GM23338 (cell line): ENCODE measurements around the gene RBM43. TPM values are rescaled to one million over a fixed set of nuclear protein-coding genes. Genes with fewer than 3 reads are reported as not detected.

ENCODE experiments used
- ATAC-seq: fragments of 200-7000 bp; cut with Tn5 transposase; 3 replicates; pipeline ENCODE4 v1.9.1; 2020
- DNase-seq: peaks from one replicate; pipeline ENCODE4 v3.0.0-alpha.2; 2015; ENCODE audit warnings: low spot score
- H2AFZ ChIP-seq: fragments of 200-600 bp; sonication (generic); 2 replicates; pipeline ENCODE4 v1.8.0; 2016; ENCODE audit warnings: antibody characterized with exemption, mild to moderate bottlenecking, moderate library complexity
- H3F3A ChIP-seq: fragments of 200-600 bp; sonication (generic); replicated peaks from 2 replicates; pipeline ENCODE4 v1.8.0; 2017; ENCODE audit warnings: antibody characterized with exemption, mixed run types, low read depth
- H3K27ac ChIP-seq: fragments of 200-600 bp; sonication (generic); 2 replicates; pipeline ENCODE4 v1.6.1; 2016; ENCODE audit warnings: low read depth
- H3K27me3 ChIP-seq: fragments of 200-600 bp; sonication (generic); 2 replicates; pipeline ENCODE4 v1.8.0; 2016; ENCODE audit warnings: mild to moderate bottlenecking, mixed run types, moderate library complexity; ENCODE audit not compliant: insufficient read depth
- H3K36me3 ChIP-seq: fragments of 200-600 bp; sonication (generic); 2 replicates; pipeline ENCODE4 v1.8.0; 2016; ENCODE audit warnings: mild to moderate bottlenecking; ENCODE audit not compliant: insufficient read depth
- H3K4me1 ChIP-seq: fragments of 200-600 bp; sonication (generic); 2 replicates; pipeline ENCODE4 v1.8.0; 2016; ENCODE audit warnings: mild to moderate bottlenecking, moderate library complexity; ENCODE audit not compliant: insufficient read depth
- H3K4me2 ChIP-seq: fragments of 200-600 bp; sonication (generic); 2 replicates; pipeline ENCODE4 v1.7.1; 2017; ENCODE audit warnings: mixed run types
- H3K4me3 ChIP-seq: fragments of 200-600 bp; sonication (generic); 2 replicates; pipeline ENCODE4 v1.6.1; 2016; ENCODE audit warnings: mixed run types
- H3K79me2 ChIP-seq: fragments of 200-600 bp; sonication (generic); replicated peaks from 2 replicates; pipeline ENCODE4 v1.8.0; 2017; ENCODE audit warnings: mild to moderate bottlenecking; ENCODE audit not compliant: insufficient read depth
- H3K9me2 ChIP-seq: fragments of 200-600 bp; sonication (generic); 2 replicates; pipeline ENCODE4 v1.8.0; 2017; ENCODE audit not compliant: insufficient read depth
- H4K20me1 ChIP-seq: fragments of 200-600 bp; sonication (generic); replicated peaks from 2 replicates; pipeline ENCODE4 v1.8.0; 2017; ENCODE audit warnings: mild to moderate bottlenecking; ENCODE audit not compliant: insufficient read depth
- H3K27ac Mint-ChIP-seq: 2 replicates; pipeline ENCODE4 v1.8.0; 2020; ENCODE audit warnings: inconsistent platforms, mild to moderate bottlenecking, moderate library complexity, mixed read lengths
- H3K27me3 Mint-ChIP-seq: 3 replicates; pipeline ENCODE4 v1.8.0; 2022; ENCODE audit warnings: low read depth, mild to moderate bottlenecking, moderate library complexity, mixed read lengths, inconsistent platforms; ENCODE audit not compliant: insufficient read depth, poor library complexity
- H3K36me3 Mint-ChIP-seq: 3 replicates; pipeline ENCODE4 v1.8.0; 2021; ENCODE audit warnings: low read depth, mild to moderate bottlenecking, inconsistent platforms, moderate library complexity, mixed read lengths
- H3K4me1 Mint-ChIP-seq: 3 replicates; pipeline ENCODE4 v1.8.0; 2020; ENCODE audit warnings: mild to moderate bottlenecking, inconsistent platforms, mixed read lengths
- H3K4me3 Mint-ChIP-seq: 3 replicates; pipeline ENCODE4 v1.8.0; 2021; ENCODE audit warnings: moderate library complexity, mild to moderate bottlenecking, inconsistent platforms, mixed read lengths
- H3K9me3 Mint-ChIP-seq: 3 replicates; pipeline ENCODE4 v1.8.0; 2020; ENCODE audit warnings: moderate library complexity, mild to moderate bottlenecking, inconsistent platforms, mixed read lengths
- CREB1 ChIP-seq: fragments of 250-450 bp; sonication (Bioruptor Pico); IDR thresholded peaks from 2 replicates; pipeline ENCODE4 v1.5.0; 2020; ENCODE audit warnings: low read depth, mild to moderate bottlenecking, moderate library complexity
- CTCF ChIP-seq, 2 experiments: fragments of 200-600 bp in 1 of 2; sonication (generic) in 1 of 2; conservative IDR thresholded peaks; 2 replicates each; pipeline versions ENCODE4 v1.5.1 to v1.6.1; 2016 to 2017; ENCODE audit warnings: antibody characterized with exemption in 2 of 2, low read depth in 2 of 2, mild to moderate bottlenecking in 2 of 2, moderate library complexity in 1 of 2
- ETS1 ChIP-seq: IDR thresholded peaks from 2 replicates; pipeline ENCODE4 v1.6.1; 2016; ENCODE audit warnings: antibody characterized with exemption
- EZH2 ChIP-seq: fragments of 200-600 bp; sonication (generic); IDR thresholded peaks from one replicate; pipeline ENCODE4 v1.8.0; 2017; ENCODE audit warnings: antibody characterized with exemption, mild to moderate bottlenecking, low read depth; ENCODE audit not compliant: unreplicated experiment
- POLR2AphosphoS5 ChIP-seq: IDR thresholded peaks from 2 replicates; pipeline ENCODE4 v1.6.1; 2016; ENCODE audit warnings: antibody characterized with exemption, low read depth
- STAT1 ChIP-seq: IDR thresholded peaks from one replicate; pipeline ENCODE4 v1.6.1; 2016; ENCODE audit warnings: antibody characterized with exemption; ENCODE audit not compliant: unreplicated experiment
- ZNF331 ChIP-seq: fragments of 250-450 bp; sonication (Bioruptor Pico); IDR thresholded peaks from 2 replicates; pipeline ENCODE4 v1.5.0; 2020; ENCODE audit warnings: low read depth, mild to moderate bottlenecking, moderate library complexity
- ZNF462 ChIP-seq: fragments of 250-450 bp; sonication (Bioruptor Pico); IDR thresholded peaks from 2 replicates; pipeline ENCODE4 v1.5.0; 2020; ENCODE audit warnings: mild to moderate bottlenecking, moderate library complexity
- polyA plus RNA-seq: library from polyadenylated mRNA; unstranded; fragments of >200 nt; fragmentation: Nextera tagmentation; extraction: Ambion mirVana; gene quantifications from 2 replicates; pipeline ENCODE4 v1.2.1, GENCODE V29; 2016
- total RNA-seq: library from RNA; depleted of rRNA; stranded (reverse); fragments of >200 nt; shearing (Covaris generic); gene quantifications from 2 replicates; pipeline ENCODE4 v1.2.3, GENCODE V29; 2014

RBM43 gene
- total and polyA plus RNA-seq, 2 experiments from 2014 or later: 3.3 to 3.4 TPM

DNA sequence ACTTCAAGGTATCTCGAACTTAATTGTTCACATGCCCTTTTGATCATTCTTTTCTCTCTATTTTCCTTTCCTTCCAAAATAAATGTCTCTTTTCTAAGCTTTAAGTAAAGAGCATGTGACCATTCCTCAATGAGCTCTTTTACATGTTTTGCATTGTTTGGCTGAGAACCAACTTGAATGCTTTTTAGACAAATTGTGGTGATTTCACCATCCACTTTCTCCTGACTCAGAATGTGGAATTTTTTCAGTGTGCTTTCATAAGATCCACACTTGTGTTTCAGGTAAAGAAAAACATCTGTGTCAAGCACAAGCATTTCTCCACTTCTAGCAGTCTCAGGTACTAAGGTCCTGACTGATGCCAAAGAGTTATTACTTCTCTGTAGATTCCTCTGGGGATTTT is 10.7 kb downstream of the RBM43 start:
- no peaks in the 10 kb centered on the region for H3K9me2 ChIP-seq
- no peak overlapping the region for H3K27ac ChIP-seq
- TF ChIP-seq ZNF331 (CRISPR knock-in tag) (no peak), ZNF462 (CRISPR knock-in tag) (no peak), POLR2AphosphoS5 (no peak), CREB1 (no peak), EZH2 (no peak), ETS1 (no peak), CTCF (conservative IDR thresholded peaks at IDR 0.05; ENCODE audit: low read depth in 2 of 2) (no peak), STAT1 (no peak)
- H4K20me1 ChIP-seq: no peaks in the 10 kb centered on the region
- no peak overlapping the region for H3K4me3 ChIP-seq
- no peak overlapping the region for H3K4me2 ChIP-seq
- no peak overlapping the region for H3K27ac Mint-ChIP-seq
- ATAC-seq (no peak), DNase-seq (no peak)
- H3K9me3 Mint-ChIP-seq: peaks cover 22% of the 10 kb centered on the region
- H3K4me1 ChIP-seq: no peaks in the 10 kb centered on the region
- H3F3A ChIP-seq: no peaks in the 10 kb centered on the region
- no peak overlapping the region for H2AFZ ChIP-seq
- H3K36me3 Mint-ChIP-seq: peaks cover 37% of the 10 kb centered on the region
- peaks cover 1% of the 10 kb centered on the region for H3K27me3 Mint-ChIP-seq
- H3K4me1 Mint-ChIP-seq: no peaks in the 10 kb centered on the region
- H3K79me2 ChIP-seq: no peaks in the 10 kb centered on the region
- peaks cover 15% of the 10 kb centered on the region for H3K36me3 ChIP-seq
- H3K4me3 Mint-ChIP-seq: no peak overlapping the region
- H3K27me3 ChIP-seq: no peaks in the 10 kb centered on the region
